Left lung (tissue), 10 donors: ENCODE measurements around the gene DNASE1L2. TPM values are rescaled to one million over a fixed set of nuclear protein-coding genes. Genes with fewer than 3 reads are reported as not detected.

Source experiments
- ATAC-seq: fragments of 200-7000 bp; cut with Tn5 transposase; one replicate; pipeline ENCODE4 v1.9.1; 2020; ENCODE audit warnings: moderate library complexity
- DNase-seq, 4 donors: peaks; one replicate each; pipeline ENCODE4 v3.0.0-alpha.2; 2013 to 2020
- H3K27ac ChIP-seq, 2 donors: fragments of 200-600 bp; sonication (generic) in 1 of 2; one replicate each; pipeline versions ENCODE4 v1.5.0 to v1.8.0; 2020 to 2021
- H3K27me3 ChIP-seq, 2 donors: fragments of 200-600 bp; sonication (generic) in 1 of 2; one replicate each; pipeline versions ENCODE4 v1.5.0 to v1.8.0; 2020 to 2021
- H3K36me3 ChIP-seq, 2 donors: fragments of 200-600 bp; sonication (generic) in 1 of 2; one replicate each; pipeline versions ENCODE4 v1.5.0 to v1.8.0; 2020 to 2021
- H3K4me1 ChIP-seq, 2 donors: fragments of 200-600 bp; one replicate each; pipeline ENCODE4 v1.8.0; 2021
- H3K4me3 ChIP-seq, 2 donors: fragments of 200-600 bp; sonication (generic) in 1 of 2; one replicate each; pipeline versions ENCODE4 v1.5.0 to v1.8.0; 2020 to 2021; ENCODE audit warnings: mild to moderate bottlenecking in 1 of 2
- H3K9me3 ChIP-seq, 2 donors: fragments of 200-600 bp; sonication (generic) in 1 of 2; one replicate each; pipeline versions ENCODE4 v1.5.0 to v1.8.0; 2020 to 2021
- CTCF ChIP-seq, 2 donors: fragments of 200-600 bp; sonication (generic) in 1 of 2; IDR thresholded peaks; one replicate each; pipeline versions ENCODE4 v1.5.0 to v1.8.0; 2021; ENCODE audit warnings: antibody characterized with exemption in 2 of 2
- intact Hi-C, 2 donors: fragments of 100-400 bp; cut with DNase I; formaldehyde crosslinking; loops; one replicate each; pipeline versions ENCODE4 v1.11.2 to v1.14.2; 2022
- polyA plus RNA-seq, 6 donors: library from polyadenylated mRNA; unstranded; fragments of 120-200 nt; gene quantifications; one replicate each; pipeline ENCODE4 v1.2.1, GENCODE V29; 2013; ENCODE audit not compliant: insufficient read length in 6 of 6
- total RNA-seq, 2 donors: library from RNA; stranded (reverse); fragmentation: NEBNext Ultra II Directional; extraction: Animal tissue kit (Norgen Biotek cat#: 25700); gene quantifications; one replicate each; pipeline ENCODE4 v1.2.1, GENCODE V29; 2021
- donor health status: DM: no; HTN: yes; CAD: no.
- donor health status: DM: no; HTN: no; CAD: no.

DNASE1L2 gene
- total and polyA plus RNA-seq, 8 donors = 0.27 to 1.7 (median 0.99) TPM

- intact Hi-C loops = no loop called here
- Histone ChIP-seq H3K27ac (no peak overlapping the region), H3K27me3 (peaks cover 16 to 30% of the 10 kb centered on the region in 2 donors), H3K4me1 (peaks cover 15 to 25% of the 10 kb centered on the region in 2 donors), H3K9me3 (no peaks in the 10 kb centered on the region), H3K4me3 (no peak overlapping the region), H3K36me3 (peaks cover 0 to 83% of the 10 kb centered on the region in 2 donors)
- no peak for ATAC-seq
- DNase-seq = peak in 1 of 4 donors; percentile 68
- TF ChIP-seq CTCF (IDR thresholded peaks at IDR 0.05) = no peak
Observed at GRCh38 chr16:2233046-2233775, 3.0 kb upstream of the DNASE1L2 start.

GRCh38 chr16:2233872-2234812 lies 2.1 kb upstream of the DNASE1L2 start:
- DNase-seq = peak in 1 of 4 donors; percentile 77
- H3K4me3 ChIP-seq = no peak overlapping the region
- no peak for ATAC-seq
- no peak overlapping the region for H3K27ac ChIP-seq
- H3K27me3 ChIP-seq = peaks cover 16 to 36% of the 10 kb centered on the region in 2 donors
- no peak for TF ChIP-seq CTCF (IDR thresholded peaks at IDR 0.05)
- intact Hi-C loops = no loop called here
- peaks cover 0 to 83% of the 10 kb centered on the region in 2 donors for H3K36me3 ChIP-seq
- H3K9me3 ChIP-seq = no peaks in the 10 kb centered on the region
- peaks cover 15 to 26% of the 10 kb centered on the region in 2 donors for H3K4me1 ChIP-seq

GRCh38 chr16:2234813-2235170 lies 1.5 kb upstream of the DNASE1L2 start:
- no peak for TF ChIP-seq CTCF (IDR thresholded peaks at IDR 0.05)
- DNase-seq (no peak), ATAC-seq (no peak)
- Histone ChIP-seq H3K27ac (no peak overlapping the region), H3K36me3 (peaks cover 0 to 83% of the 10 kb centered on the region in 2 donors), H3K9me3 (no peaks in the 10 kb centered on the region), H3K27me3 (peaks cover 16 to 36% of the 10 kb centered on the region in 2 donors), H3K4me1 (peaks cover 15 to 26% of the 10 kb centered on the region in 2 donors), H3K4me3 (no peak overlapping the region)
- intact Hi-C loops = no loop called here

GRCh38 chr16:2235234-2235651 lies 1.0 kb upstream of the DNASE1L2 start:
- H3K27me3 ChIP-seq = peaks cover 16 to 36% of the 10 kb centered on the region in 2 donors
- intact Hi-C loops = no loop called here
- no peak overlapping the region for H3K4me3 ChIP-seq
- H3K27ac ChIP-seq = no peak overlapping the region
- DNase-seq (peak in 1 of 4 donors; percentile 72), ATAC-seq (no peak)
- peaks cover 0 to 83% of the 10 kb centered on the region in 2 donors for H3K36me3 ChIP-seq
- peaks cover 15 to 26% of the 10 kb centered on the region in 2 donors for H3K4me1 ChIP-seq
- TF ChIP-seq CTCF (IDR thresholded peaks at IDR 0.05) = no peak
- no peaks in the 10 kb centered on the region for H3K9me3 ChIP-seq
